Vagina (tissue), 2 donors: ENCODE results near the gene VSX2. TPM values are rescaled to one million over a fixed set of nuclear protein-coding genes. Genes with fewer than 3 reads are reported as not detected.

Experiments used
- DNase-seq, 2 donors: peaks; one replicate each; pipeline ENCODE4 v3.0.0-alpha.2; 2017; ENCODE audit errors: extremely low spot score in 2 of 2
- H3K27ac ChIP-seq: fragments of 200-600 bp; sonication (generic); one replicate; pipeline ENCODE4 v1.5.1; 2019
- H3K27me3 ChIP-seq: fragments of 200-600 bp; sonication (generic); one replicate; pipeline ENCODE4 v1.5.1; 2019
- H3K36me3 ChIP-seq, 2 donors: fragments of 200-600 bp; sonication (generic); one replicate each; pipeline ENCODE4 v1.5.1; 2017 to 2019
- H3K4me1 ChIP-seq: fragments of 200-600 bp; sonication (generic); one replicate; pipeline ENCODE4 v1.5.1; 2019
- H3K4me3 ChIP-seq, 2 donors: fragments of 200-600 bp; sonication (generic); 1 replicate in 1 of 2; 2 replicates in 1 of 2; pipeline ENCODE4 v1.5.1; 2016 to 2019
- H3K9me3 ChIP-seq: fragments of 200-600 bp; sonication (generic); one replicate; pipeline ENCODE4 v1.5.1; 2019
- POLR2A ChIP-seq, 2 donors: fragments of 450-650 bp; IDR thresholded peaks; one replicate each; pipeline ENCODE4 v1.6.1; 2017; ENCODE audit warnings: antibody characterized with exemption in 2 of 2, mild to moderate bottlenecking in 2 of 2, moderate library complexity in 2 of 2
- POLR2AphosphoS5 ChIP-seq, 2 donors: sonication (generic); formaldehyde crosslinking; IDR thresholded peaks; one replicate each; pipeline ENCODE4 v1.9.0; 2017; ENCODE audit warnings: antibody characterized with exemption in 2 of 2, mild to moderate bottlenecking in 2 of 2, low read depth in 1 of 2; ENCODE audit not compliant: insufficient read depth in 1 of 2
- intact Hi-C: fragments of 100-400 bp; cut with DNase I; formaldehyde crosslinking; loops from one replicate; pipeline ENCODE4 v1.15.1; 2023
- total RNA-seq: library from RNA; depleted of rRNA; stranded (reverse); fragments of >200 nt; gene quantifications from one replicate; pipeline ENCODE4 v1.2.3, GENCODE V29; 2016
- TF ChIP-seq, protein P1 (sequence below), 3 experiments: fragments of 450-650 bp in 2 of 3; fragments of 200-600 bp in 1 of 3; sonication (generic) in 1 of 3; IDR thresholded peaks; one replicate each; pipeline ENCODE4 v1.5.1; 2017 to 2019; ENCODE audit warnings: antibody characterized with exemption in 3 of 3, mild to moderate bottlenecking in 2 of 3, moderate library complexity in 2 of 3

Gene VSX2
- total RNA-seq, 1 donor from 2014 or later = not detected

DNA sequence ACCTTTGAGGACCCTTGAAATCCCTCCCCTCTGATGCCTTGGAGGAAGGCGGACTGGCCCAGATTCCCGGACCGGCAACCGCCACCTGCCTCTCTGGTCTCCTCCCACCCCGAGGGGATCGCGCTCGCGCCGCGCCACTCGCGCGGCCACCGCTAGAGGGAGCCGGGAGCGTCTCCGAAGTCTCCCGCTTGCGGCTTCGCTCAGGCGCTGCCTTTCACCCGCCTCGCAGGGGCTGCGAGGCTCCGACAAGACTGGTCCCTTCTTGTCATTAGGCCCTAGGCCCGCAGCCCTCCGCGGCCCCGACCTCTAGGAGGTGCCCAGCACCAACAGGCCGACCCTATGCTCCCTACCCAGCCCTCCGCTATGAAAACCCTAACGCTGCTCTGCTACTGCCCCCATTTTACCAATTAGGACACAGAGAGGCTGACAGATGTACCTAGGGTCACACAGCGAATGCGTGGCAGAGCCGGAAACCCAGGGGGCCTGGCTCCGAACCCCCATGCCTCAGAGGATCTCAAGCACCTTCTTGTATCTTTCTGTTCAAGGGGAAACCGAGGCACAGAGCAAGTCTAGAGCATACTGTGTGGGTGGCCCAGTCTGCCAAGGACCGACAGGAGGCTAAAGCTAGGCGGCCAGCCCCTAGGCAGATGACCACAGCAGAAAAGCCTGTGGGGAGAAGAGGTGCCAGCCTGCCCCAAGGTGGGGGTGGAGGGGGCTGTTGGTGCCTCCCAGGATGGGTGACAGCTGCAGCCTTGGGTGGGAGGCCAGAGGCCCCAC, 21.4 kb upstream of the VSX2 start:
- intact Hi-C loops = no loop called here
- TF ChIP-seq, protein P1, sequence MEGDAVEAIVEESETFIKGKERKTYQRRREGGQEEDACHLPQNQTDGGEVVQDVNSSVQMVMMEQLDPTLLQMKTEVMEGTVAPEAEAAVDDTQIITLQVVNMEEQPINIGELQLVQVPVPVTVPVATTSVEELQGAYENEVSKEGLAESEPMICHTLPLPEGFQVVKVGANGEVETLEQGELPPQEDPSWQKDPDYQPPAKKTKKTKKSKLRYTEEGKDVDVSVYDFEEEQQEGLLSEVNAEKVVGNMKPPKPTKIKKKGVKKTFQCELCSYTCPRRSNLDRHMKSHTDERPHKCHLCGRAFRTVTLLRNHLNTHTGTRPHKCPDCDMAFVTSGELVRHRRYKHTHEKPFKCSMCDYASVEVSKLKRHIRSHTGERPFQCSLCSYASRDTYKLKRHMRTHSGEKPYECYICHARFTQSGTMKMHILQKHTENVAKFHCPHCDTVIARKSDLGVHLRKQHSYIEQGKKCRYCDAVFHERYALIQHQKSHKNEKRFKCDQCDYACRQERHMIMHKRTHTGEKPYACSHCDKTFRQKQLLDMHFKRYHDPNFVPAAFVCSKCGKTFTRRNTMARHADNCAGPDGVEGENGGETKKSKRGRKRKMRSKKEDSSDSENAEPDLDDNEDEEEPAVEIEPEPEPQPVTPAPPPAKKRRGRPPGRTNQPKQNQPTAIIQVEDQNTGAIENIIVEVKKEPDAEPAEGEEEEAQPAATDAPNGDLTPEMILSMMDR (IDR thresholded peaks at IDR 0.05) = peak in 2 of 3 experiments; percentile 51 to 57
- no peak for TF ChIP-seq POLR2AphosphoS5 (IDR thresholded peaks at IDR 0.05; ENCODE audit: insufficient read depth in 1 of 2, low read depth in 1 of 2)
- TF ChIP-seq POLR2A (IDR thresholded peaks at IDR 0.05) = no peak
- Histone ChIP-seq H3K36me3 (no peaks in the 10 kb centered on the region), H3K27me3 (no peaks in the 10 kb centered on the region), H3K9me3 (no peaks in the 10 kb centered on the region), H3K27ac (no peak overlapping the region), H3K4me3 (peak overlapping the region in 1 of 2 donors; percentile 5), H3K4me1 (peaks cover 6% of the 10 kb centered on the region)
- no peak for DNase-seq

DNA sequence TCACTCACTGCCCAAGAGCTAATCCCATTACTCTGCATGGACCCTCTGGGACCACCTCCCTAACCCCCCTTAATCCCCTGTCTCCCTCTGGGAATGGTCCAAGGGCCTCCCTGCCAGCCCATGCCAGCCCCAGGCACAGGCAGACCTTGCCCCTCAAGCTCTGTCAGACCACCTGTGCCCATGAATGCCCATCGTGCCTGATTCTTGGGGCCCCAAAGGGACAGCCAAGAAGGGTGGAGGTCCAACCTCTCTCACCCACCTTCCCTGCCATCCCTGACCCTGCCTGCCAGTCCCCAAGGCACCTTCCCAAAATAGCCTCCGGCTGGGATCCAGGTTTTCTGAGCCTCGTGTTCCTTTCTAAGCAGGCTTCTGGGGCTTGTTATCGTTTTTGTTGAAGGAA, 20.8 kb upstream of the VSX2 start:
- Histone ChIP-seq H3K36me3 (no peaks in the 10 kb centered on the region), H3K27me3 (no peaks in the 10 kb centered on the region), H3K4me1 (peaks cover 6% of the 10 kb centered on the region), H3K27ac (no peak overlapping the region), H3K9me3 (no peaks in the 10 kb centered on the region), H3K4me3 (no peak overlapping the region)
- no peak for DNase-seq
- intact Hi-C loops = no loop called here
- TF ChIP-seq, protein P1 (IDR thresholded peaks at IDR 0.05) = no peak
- no peak for TF ChIP-seq POLR2AphosphoS5 (IDR thresholded peaks at IDR 0.05; ENCODE audit: insufficient read depth in 1 of 2, low read depth in 1 of 2)
- no peak for TF ChIP-seq POLR2A (IDR thresholded peaks at IDR 0.05)

DNA sequence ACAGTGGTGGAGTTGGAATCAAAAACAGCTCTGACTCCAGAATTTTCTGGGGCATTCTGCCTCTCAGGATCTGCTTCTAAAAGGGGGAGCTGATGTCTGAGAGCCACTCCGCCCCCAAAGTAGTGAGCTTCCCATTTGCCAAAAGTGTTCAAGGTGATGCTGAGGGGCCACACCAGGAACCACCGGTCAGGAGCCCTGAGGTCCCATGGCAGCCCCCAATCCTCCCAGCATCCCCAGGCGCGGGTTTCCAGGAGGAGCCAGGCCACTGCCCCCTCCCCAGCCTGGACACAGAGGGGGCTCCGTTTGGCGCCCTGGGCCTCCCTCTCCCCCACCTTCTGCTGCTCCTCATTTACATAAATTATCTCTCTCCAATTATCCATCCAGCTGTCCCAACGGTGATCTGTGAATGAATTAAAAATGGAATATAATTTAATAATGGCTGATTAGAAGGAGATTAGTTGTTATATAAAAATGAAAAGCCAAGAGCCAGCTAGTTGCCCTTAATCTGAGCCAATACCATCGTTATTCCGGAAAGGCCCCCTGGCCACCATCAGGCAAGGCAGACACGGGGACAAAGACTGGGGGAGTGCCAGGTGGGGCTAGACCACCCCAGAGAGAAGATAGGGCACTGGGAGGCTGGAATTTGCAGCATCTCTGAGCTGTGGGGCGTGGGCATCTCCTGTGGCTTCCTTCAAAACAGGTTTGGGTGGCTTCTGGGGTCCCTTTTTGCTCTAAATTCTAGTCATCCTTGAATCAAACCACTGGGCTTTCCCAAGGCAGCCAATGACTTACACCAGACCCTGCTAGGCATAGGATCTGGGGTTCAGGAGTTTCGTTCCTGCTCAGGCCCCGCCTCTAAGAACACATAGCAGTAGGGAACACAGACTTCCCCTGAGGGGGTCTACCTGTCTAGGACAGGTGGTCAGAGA, 19.7 kb upstream of the VSX2 start:
- Histone ChIP-seq H3K36me3 (no peaks in the 10 kb centered on the region), H3K9me3 (no peaks in the 10 kb centered on the region), H3K4me1 (peaks cover 6% of the 10 kb centered on the region), H3K27me3 (no peaks in the 10 kb centered on the region), H3K27ac (no peak overlapping the region), H3K4me3 (no peak overlapping the region)
- TF ChIP-seq, protein P1 (IDR thresholded peaks at IDR 0.05) = no peak
- TF ChIP-seq POLR2AphosphoS5 (IDR thresholded peaks at IDR 0.05; ENCODE audit: insufficient read depth in 1 of 2, low read depth in 1 of 2) (no peak), POLR2A (IDR thresholded peaks at IDR 0.05) (no peak)
- DNase-seq = no peak
- intact Hi-C loops = no loop called here

DNA sequence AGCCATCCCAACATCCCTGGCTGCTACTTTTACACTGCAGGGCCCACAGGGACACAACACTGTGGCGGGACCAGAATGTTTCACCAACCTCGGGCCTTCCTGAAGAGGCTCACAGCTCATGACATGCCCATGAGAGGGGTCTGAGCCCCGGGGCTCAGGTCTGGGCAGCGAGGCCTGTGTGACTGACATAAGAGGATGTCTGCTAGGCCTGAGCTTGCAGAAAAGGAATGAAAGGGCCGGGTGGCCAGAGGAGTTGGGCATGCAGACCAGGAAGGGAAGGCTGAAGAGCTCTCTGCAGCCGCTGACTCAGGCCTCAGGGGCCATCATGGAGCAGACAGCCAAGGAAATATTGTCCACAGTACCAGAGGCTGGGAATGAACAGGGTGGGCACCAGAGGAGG, 18.3 kb upstream of the VSX2 start:
- Histone ChIP-seq H3K4me3 (no peak overlapping the region), H3K27ac (no peak overlapping the region), H3K9me3 (no peaks in the 10 kb centered on the region), H3K36me3 (no peaks in the 10 kb centered on the region), H3K4me1 (peaks cover 6% of the 10 kb centered on the region), H3K27me3 (no peaks in the 10 kb centered on the region)
- TF ChIP-seq POLR2A (IDR thresholded peaks at IDR 0.05) = no peak
- no peak for TF ChIP-seq POLR2AphosphoS5 (IDR thresholded peaks at IDR 0.05; ENCODE audit: insufficient read depth in 1 of 2, low read depth in 1 of 2)
- DNase-seq = no peak
- intact Hi-C loops = no loop called here

DNA sequence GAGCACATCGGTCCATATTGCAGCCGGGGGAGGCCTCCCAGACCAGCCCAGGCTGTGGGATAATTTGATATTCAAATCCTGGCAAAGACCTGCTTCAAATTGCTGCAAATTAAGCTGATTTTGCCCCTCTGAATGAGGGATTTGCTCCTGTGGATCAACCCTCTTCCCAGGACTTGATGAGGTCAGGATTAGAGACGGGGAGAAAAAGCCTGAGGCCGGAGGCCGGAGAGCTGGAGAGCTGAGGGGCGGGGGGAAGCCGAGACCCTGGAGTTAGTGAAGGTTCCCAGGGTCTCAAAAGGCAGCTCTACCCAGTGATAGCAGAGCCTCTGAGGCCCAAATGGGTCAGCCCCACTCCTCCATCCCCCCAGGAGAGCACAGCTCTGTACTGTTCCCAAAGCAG, 17.5 kb upstream of the VSX2 start:
- DNase-seq = no peak
- no peaks in the 10 kb centered on the region for H3K27me3 ChIP-seq
- TF ChIP-seq POLR2A (IDR thresholded peaks at IDR 0.05) (no peak), POLR2AphosphoS5 (IDR thresholded peaks at IDR 0.05; ENCODE audit: insufficient read depth in 1 of 2, low read depth in 1 of 2) (no peak)
- TF ChIP-seq, protein P1 (IDR thresholded peaks at IDR 0.05) = no peak

More for the DNA sequence above, 17.5 kb upstream of the VSX2 start:
- H3K27ac ChIP-seq = no peak overlapping the region
- no peak overlapping the region for H3K4me3 ChIP-seq
- no peaks in the 10 kb centered on the region for H3K9me3 ChIP-seq
- H3K36me3 ChIP-seq = no peaks in the 10 kb centered on the region
- intact Hi-C loops = no loop called here
- H3K4me1 ChIP-seq = peaks cover 6% of the 10 kb centered on the region
